ENCODE results near the gene HECW1.
"Not testable (repeated sequence)": the region's sequence is repeated elsewhere in the genome, so short reads cannot be mapped to it uniquely, and the experiment has no call there.

Gene HECW1

DNA sequence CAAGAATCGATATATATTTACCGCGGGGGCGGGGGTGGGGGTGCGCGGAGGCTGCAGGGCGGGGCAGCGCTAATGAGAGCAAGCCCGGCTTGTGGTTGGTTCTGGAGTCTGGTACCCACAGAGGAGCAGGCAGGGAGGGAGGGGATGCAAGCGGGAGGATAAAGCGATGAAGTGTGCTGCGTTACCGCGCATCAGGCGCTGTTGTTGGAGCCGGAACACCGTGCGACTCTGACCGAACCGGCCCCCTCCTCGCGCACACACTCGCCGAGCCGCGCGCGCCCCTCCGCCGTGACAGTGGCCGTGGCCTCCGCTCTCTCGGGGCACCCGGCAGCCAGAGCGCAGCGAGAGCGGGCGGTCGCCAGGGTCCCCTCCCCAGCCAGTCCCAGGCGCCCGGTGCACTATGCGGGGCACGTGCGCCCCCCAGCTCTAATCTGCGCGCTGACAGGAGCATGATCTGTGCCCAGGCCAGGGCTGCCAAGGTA, at the start of gene HECW1:
Gene HECW1, plus strand, starts transcription at position 189 of the 482 bp plus-strand sequence. CDS start 131,259 bp downstream, outside the sequence.
- FAIRE-seq: no peak

DNA sequence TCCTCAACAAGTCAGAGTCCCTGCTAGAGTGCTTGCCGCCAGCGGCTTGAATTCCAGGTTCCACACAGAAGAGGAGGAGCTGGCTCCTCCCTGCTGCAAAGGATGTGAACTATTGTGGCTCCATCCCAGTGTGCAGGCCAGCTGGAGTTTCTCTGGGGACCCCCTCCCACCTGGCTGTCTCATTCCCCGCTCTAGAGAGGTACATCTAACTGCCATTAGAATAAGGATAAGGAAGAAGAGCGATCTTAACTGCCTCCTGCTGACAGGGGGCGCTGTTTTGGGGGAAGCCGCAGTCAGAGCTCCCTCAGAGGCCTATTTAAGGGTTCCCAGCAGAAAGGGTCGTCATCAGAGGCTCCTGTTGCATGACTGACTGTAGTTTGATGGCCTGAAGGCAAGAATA, 40.8 kb upstream of the HECW1 start:
- no peak for FAIRE-seq

DNA sequence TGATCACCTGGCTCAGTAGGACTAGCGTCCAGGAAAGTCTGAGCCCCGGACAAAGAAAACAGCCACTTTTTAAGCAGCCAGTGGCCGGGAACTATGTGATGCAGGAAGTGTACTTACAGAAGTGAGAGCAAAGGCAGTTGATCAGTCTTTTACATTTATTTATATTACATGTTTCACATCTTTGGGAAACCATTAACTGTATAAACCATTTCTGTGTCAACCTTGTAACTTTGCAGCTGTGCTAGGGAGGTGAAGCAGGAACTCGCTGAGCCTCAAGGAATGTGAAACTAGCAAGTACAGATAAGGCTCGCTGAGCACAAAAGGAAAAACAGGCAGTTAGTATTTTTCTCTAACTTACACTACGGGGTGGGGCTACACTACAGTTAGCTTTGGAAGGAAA, 39.9 kb upstream of the HECW1 start:
- no peak for FAIRE-seq

DNA sequence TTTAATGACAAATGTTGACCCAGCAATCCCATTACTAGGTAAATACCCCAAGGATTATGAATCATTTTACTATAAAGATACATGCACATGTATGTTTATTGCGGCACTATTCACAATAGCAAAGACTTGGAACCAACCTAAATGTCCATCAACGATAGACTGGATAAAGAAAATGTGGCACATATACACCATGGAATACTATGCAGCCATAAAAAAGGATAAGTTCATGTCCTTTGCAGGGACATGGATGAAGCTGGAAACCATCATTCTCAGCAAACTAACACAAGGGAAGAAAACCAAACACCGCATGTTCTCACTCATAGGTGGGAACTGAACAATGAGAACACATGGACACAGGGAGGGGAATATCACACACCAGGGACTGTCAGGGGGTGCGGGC, 38.6 kb upstream of the HECW1 start:
- FAIRE-seq: not testable (repeated sequence)

DNA sequence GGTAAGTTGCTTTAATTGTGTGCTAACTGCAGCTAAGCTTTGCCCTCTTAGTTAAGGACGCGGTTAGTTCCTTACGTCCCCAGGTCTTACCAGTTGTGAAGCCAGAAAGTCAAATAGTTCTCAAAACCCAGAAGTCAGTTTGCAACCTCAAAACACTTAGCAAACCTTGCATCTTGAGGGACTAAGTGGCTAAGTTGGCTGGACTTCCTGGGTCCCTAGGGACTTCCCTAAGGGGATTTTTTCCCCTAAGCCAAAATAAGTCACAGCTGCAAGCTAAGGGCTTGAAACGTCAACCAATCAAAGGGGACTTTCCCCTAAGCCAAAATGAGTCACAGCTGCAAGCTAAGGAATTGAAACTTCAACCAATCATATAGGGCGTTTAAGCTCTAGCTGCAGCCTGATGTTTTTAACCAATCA, 36.2 kb upstream of the HECW1 start:
- no peak for FAIRE-seq

DNA sequence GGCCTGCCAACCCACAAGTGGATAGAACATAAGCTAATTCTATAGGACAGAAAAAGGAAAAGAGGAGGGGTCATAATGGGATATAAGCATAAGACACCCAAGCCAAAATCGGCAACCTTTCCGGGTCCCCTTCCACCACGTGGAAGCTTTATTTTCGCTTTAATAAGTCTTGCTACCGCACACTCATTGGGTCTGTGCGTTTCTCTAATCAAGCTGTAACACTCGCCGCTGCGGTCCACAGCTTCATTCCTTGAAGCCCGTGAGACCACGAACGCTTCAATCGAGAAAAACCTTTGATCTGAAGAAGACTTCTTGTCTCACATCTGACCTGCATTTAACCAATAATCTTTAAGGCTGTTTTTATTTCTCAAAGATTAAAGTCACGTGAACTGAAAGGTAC, 35.8 kb upstream of the HECW1 start:
- no peak for FAIRE-seq

DNA sequence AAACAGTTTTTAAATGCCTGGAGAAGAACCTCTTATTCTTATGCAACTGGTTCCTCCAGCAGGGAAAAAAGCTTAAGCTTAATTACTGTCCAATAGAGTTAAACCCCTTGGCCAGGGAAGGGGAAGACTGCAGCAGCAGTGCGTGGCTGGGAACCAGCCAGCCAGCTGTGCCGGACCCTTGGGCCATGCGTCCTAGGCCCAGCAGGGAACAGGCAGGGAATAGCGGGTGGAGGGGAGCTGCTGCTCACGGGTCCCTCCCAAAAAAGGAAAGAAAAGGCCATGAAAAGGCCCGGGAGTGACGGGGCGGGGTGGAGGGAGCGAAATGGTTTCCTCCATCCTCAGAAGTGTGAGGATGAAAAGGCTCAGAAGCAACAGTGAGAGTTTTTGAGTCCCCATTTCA, 35.2 kb upstream of the HECW1 start:
- no peak for FAIRE-seq

DNA sequence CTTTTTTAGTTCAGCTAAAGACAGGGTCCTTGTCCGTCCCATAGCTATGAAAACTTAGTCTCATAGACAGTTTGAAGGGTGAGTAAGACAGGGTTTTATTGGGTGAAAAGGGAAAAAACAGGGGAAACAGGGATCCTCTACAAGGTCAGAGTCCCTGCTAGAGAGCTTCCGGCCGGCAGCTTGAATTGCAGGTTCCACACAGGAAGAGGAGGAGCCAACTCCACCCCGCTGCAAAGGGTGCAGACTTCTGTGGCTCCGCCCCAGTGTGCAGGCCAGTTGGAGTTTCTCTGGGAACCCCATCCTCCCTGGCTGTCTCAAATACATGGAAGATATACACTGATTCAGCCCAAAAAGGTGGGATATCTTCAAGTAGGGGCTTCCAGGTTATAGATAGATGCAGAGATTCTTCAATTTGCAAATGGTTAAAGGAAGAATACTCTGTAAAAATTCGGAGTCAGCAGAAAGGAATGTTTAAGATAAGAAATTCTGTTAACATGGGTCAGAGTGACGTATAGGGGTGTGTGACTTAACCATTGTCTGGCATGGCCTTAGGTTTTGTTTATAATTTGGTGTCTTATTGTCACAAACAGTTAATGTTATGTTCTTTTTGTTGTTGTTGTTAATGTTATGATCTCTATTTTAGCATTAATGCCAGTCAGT, 34.6 kb upstream of the HECW1 start:
- FAIRE-seq: no peak

DNA sequence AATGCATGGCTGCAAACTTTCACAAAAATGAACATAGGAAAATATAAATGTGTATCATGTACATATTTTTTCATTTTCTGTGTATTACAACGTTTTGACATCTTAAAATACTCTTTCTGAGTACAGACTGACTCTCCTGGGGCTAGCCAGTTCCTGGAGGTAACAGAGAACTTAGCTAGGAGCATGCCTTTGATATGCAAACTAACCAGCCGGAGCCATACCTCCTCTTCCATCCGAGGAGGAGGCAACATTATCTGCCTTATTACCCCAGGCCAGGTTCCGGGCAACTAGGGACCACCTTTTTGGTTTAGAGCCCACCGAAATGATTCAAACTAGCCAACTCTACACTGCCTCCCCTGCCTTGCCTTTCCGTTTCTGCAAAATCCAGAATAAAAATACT, 33.7 kb upstream of the HECW1 start:
- no peak for FAIRE-seq

DNA sequence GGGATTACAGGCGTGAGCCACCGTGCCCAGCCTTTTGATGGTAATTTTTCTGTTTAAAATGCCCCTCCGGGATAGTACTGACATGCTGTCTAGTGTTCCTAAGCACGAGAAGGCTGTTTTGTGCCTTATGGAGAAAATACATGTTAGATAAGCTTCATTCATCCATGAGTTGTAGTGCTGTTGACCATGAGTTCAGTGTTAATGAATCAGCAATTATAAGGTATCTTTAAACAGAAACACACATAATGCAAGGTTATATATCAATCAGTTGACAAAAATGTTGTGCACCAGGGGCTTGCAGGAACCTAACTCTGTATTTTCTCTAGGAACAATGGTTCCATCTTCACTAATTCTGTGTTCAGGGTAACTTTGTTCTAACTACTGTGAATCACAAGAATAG, 30.8 kb upstream of the HECW1 start:
- no peak for FAIRE-seq

DNA sequence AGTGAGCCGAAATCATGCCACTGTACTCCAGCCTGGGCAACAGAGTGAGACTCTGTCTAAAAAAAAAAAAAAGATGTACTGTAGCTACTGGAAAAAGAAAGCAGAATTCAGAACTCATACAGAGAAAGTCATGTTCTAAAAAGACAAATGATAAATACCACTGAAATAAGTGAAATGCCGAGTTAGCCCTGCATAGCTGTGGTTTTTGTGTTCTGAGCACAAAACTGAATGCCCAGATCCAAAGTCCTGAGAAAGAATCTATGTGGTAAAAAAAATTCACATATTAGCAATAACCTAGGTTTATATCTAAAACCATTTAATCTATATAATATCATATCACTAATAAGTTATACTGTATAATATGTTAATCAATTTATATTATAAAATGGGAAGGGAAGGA, 29.3 kb upstream of the HECW1 start:
- no peak for FAIRE-seq

DNA sequence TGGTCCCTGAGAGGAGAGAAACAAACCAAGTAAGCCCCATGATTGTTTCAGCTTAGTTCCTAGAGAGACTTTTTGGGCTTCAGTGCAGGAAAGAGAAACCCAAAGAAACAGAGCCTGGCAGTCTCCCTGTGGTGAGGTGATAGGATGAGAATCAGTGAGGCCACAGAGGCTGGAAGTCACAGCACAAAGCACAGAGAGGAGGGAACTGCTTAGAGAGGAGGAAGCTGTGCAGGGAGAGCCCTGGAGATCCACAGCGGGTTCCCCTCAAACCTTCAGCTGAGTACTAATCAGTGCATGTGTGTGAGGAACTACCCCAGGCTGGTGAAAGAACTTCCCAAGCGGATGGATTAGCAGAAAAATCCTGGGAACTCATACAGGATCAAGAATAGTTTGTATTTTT, 27.4 kb upstream of the HECW1 start:
- no peak for FAIRE-seq

DNA sequence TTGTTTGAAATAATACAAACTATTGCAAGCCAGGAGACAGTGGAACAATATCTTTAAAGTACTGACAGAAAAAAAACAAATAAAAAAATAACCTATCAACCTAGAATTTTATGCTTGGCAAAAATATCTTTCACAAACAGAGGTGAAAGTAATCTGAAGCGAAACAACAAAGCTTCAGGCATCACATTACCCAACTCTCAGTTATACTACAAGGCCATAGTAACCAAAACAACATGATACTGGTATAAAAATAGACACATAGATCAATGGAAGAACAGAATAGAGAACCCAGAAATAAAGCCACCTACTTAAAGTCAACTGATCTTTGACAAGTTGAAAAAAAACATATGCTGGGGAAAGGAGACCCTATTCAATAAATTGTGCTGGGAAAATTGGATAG, 26.5 kb upstream of the HECW1 start:
- FAIRE-seq: no peak

DNA sequence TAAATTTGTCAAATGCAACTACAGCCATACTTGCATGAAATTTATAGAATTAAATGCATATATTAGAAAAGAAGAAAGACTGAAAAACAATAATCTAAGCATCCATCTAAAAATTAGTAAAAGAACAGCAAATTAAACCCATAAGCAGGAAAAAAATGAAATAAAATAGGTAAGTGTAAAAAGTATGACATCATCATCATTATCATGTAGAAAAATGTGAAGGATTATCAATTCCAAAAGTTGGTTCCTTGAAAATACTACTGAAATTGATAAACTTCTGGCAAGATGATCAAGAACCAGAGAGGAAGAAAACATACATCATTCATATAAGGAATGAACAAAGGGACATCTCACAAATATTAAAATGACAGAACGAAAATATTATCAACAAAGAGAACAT, 19.6 kb upstream of the HECW1 start:
- FAIRE-seq: no peak

DNA sequence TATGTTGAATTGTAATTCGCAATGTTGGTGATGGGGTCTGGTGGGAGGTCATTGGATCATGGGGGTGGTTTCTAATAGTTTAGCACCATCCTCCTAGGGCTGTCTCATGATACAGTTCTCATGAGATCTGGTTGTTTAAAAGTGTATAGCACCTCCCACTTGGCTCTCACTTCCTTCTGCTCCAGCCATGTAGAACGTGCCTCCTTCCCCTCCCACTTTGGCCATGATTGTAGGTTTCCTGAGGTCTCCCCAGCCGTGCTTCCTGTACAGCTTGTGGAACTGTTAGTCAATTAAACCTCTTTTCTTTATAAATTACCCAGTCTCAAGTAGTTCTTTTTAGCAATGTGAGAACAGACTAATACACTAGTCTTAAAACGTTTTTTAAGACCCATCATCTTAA, 15.6 kb upstream of the HECW1 start:
- FAIRE-seq: no peak

DNA sequence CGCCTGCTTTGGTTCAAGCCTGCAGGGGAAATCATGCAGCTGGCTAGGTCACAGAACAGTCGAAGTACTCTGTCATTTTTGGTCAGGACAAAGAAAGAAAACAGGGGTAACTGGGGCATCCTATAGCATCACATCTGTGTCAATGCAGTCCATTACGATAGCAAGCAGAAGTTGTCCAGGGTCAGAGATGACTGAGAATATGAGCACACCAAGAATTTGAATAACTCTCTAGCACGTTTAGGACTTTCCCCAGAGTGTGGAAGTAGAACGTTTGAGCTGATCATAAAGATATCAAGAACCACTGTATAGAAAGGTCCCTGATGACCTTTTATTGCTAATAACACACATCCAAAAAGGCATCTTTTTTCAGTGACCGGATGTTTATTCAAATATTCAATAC, 12.7 kb upstream of the HECW1 start:
- FAIRE-seq: no peak

DNA sequence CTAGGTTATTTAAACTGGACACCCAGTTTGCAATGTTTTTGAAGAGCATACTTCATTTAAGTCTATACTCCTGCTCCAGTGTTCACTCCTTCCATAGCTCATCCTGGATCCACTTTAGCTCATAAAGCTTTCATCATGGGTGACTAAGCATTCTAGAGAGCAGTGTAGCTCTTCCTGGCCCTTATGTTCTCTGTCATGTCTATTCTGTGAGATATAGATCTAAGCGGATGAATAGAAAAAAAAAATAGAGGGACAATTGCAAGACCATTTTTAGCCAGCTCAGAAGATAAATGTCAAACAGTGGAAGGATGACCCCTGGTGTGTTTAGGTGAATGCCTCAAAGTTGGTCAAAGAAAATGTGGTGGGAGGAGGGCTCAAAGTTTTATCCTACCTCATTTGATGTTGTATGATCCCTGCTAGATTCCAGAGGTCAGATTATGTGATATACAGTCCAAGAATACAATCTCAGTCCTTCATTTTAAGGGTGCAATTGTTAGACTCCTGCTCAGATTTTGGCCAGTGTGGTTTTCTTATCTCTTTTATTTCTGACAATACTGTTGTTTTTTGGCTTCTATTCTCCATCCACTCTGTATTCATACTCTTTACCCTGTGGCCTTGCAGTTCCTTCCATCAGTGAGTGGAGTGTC, 7.5 kb upstream of the HECW1 start:
- no peak for FAIRE-seq

DNA sequence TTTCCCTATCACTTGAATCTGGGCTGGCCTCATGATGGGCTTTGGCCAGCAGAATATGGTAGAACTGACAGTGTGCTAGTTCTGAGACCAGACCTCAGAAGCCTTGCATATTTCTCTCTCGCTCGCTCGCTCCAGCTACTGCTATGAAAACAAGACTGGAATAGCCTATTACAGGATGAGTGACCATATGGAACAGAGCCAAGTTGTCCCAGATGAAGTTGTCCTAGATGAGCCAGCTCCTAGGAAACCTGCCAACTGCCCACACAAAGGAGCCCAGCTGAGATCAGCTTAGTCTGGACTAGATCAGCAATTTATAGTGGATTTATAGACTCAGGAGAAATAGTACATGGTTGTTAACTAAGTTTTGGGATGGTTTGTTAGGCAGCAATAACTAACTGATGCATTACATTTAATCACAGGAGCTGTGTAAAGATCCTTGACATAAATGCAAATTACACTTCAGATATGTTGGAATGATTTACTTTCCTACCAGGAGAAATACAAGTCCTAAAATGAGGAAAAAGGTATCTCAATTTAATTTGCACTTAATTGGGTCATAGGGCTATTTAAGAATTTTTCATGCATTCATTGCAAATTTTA, 6.8 kb upstream of the HECW1 start:
- no peak for FAIRE-seq

DNA sequence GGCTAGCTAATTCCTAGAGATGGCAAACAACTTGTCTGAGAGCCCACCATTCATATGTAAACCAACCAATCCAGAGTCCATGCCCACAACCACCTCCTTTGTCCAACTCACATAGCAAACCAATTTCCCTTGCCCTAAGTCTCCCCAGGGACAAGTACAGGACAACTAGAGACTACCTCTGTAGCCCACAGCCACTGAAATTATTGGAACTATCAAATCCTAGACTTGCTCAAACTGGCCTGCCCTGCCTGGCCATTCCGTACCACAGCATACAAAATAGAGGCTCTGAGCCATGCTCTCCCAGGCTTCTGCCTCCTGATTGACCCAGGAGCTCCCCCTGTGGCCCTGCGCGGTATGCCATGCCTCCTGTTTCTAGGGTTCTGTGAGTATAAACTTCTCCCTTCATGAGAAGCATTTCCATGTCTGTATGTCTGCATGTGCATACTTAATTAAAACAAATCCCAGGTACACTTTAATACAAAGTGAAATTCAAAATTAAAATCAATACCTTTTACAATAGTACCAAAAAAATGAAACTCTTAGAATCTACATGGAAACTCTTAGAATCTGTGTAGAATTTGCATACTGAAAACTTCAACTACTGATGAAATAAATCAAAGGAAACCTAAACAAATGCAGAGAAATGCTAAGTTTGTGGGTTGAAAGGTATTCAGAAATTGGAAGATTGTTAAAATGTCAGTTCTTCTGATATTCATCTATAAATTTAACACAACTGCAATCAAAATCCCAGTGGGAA, 4.0 kb upstream of the HECW1 start:
- FAIRE-seq: no peak

DNA sequence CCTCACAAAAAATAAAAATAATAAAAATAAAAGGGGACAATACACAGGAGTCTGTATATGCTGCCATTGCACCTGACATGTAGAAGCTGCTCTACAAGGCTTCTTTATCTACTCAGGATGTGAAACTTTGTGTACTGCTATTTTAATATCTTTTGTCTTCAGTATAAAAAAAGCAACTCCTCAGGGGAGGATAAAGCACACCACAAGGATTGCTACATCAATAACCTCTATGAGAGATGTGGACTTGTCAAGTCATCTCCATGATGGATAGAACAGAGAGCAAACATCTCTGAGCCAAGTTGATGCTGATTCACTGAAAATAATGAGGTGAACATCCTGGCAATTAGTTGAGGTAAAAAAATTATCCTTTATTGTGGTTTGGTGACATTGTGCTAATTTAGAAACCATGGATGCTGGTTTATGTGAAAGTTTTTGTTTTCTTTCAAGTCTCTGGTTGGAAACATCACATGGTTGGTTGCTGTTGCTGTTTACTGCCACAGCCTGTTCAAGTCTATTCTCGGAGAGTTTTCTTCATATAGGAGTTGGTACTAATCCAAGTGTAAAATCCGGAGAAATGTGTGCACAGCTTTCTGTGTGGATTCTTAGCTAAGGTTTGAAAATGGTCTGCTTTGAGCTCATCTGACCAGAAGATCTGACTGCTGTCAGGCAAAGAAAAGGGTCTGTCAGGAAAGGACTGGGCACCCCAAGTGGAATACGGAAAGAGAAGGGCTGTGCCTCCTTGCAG, 1.5 kb upstream of the HECW1 start:
- no peak for FAIRE-seq

DNA sequence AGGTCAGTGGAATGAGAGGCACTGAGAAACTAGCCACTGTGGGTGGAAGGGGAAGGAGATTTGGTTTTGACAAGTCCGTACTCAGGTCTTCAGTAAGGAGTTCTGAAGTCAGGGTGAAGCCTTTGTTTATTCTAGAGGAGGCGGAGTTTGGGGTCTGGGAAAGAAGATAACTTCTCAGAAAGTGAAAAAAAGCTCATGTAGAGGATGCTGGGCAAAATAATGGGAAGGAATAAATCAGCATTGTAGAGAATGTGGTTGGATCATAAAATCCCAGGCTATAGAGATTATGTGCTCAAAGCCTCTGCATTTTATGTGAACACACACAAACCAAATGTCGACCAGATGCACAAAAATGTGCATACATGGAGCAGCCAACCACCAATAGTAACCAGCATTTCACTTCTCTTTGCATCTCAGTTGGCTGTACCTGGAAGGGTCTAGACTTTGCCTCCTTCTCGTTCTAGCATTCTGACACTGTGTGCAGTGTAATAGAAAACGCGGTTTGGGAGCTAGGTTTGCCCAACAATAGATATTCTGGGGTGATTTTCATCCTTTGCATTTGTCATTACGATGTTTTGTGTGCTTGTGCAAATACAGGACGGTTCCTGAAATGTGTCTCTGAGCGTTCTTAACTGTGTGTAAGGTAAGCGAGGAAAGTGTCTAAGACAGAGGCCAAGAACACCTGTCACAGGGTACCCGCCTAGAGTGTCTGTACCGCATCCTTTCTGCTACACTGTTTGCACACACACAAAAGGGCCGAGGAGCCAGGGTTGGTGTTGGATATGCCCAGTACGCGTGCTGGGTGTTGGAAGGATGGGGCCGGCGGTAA, 603 bp upstream of the HECW1 start:
- no peak for FAIRE-seq
